HFF-Myc (cell line): Measurements from ENCODE around the gene GAREM1.

Experiments used
- DNase-seq: peaks from one replicate; pipeline ENCODE4 v3.0.0-alpha.2; 2011; ENCODE audit warnings: low read depth; ENCODE audit errors: extremely low read depth
- H3K4me3 ChIP-seq: replicated peaks from 2 replicates; pipeline ENCODE4 v1.5.1; 2011; ENCODE audit warnings: low read depth, mild to moderate bottlenecking, control low read depth, low read length
- TF ChIP-seq, protein P1 (sequence below): IDR thresholded peaks from 2 replicates; pipeline ENCODE4 v1.5.1; 2012; ENCODE audit warnings: mild to moderate bottlenecking, low read depth, low read length, control low read depth; ENCODE audit errors: missing control alignments

Gene GAREM1

DNA sequence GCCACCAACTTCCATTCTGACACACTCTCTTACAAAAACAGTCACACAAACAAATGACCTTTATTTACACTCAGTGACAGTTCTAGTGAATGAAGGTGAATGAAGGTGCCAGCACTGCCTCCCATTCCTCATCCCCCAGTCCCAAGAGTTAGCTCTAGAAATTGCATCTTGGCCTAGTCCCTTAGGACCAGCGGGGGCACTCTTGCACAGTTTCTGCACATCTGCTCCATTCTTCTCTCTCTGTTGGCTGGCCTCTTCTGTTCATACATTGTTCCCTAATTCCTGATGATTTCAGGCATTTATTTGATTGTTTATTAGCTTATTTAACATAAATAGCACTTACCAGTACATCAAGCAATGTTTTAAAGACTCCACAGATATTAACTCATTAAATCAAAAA is 30.9 kb downstream of the GAREM1 start:
- DNase-seq, result no peak

DNA sequence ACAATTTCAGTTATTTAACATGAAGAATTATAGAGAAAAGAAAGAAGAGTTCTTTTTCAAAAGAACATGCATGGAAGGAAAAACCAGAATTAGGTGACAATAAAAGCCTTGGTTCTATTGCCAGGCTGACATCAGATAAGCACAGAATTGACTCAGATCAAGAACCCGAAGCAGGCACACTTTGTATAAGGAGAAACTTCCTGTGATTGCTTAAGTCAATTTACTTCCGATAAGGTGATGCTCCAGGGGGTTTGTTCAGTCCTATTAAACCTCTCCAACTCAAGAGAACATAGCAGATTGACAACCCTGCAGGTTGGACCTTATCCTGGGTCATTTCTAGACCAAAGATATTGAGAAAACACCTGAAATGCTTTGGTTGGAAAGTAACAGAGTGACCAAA is 31.4 kb downstream of the GAREM1 start:
- DNase-seq, result no peak
- TF ChIP-seq, protein P1, sequence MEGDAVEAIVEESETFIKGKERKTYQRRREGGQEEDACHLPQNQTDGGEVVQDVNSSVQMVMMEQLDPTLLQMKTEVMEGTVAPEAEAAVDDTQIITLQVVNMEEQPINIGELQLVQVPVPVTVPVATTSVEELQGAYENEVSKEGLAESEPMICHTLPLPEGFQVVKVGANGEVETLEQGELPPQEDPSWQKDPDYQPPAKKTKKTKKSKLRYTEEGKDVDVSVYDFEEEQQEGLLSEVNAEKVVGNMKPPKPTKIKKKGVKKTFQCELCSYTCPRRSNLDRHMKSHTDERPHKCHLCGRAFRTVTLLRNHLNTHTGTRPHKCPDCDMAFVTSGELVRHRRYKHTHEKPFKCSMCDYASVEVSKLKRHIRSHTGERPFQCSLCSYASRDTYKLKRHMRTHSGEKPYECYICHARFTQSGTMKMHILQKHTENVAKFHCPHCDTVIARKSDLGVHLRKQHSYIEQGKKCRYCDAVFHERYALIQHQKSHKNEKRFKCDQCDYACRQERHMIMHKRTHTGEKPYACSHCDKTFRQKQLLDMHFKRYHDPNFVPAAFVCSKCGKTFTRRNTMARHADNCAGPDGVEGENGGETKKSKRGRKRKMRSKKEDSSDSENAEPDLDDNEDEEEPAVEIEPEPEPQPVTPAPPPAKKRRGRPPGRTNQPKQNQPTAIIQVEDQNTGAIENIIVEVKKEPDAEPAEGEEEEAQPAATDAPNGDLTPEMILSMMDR, result no peak
- H3K4me3 ChIP-seq, result no peak overlapping the region

More for the DNA sequence above, 30.9 kb downstream of the GAREM1 start:
- H3K4me3 ChIP-seq, result no peak overlapping the region
- TF ChIP-seq, protein P1, result peak; percentile 41

DNA sequence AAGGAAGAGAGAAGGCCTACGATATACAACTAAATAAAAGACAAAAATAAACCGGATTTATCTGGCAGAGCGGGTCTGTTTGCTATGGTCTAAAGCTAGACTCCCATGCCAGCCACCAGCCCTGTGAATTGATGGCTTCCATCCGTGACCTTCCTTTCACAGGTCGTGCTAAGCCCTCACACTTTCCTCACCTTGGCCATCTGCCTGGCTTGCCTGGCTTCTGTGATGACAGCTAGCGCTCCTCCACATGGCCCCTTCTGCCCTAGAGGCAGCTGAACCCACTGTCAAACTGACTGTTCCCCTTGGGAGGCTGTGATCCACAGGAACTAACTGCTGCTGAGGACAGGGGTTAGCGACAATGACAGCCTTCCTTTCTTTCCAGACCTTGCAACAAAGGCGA is 32.5 kb downstream of the GAREM1 start:
- no peak overlapping the region for H3K4me3 ChIP-seq
- TF ChIP-seq, protein P1, result no peak
- DNase-seq, result no peak

DNA sequence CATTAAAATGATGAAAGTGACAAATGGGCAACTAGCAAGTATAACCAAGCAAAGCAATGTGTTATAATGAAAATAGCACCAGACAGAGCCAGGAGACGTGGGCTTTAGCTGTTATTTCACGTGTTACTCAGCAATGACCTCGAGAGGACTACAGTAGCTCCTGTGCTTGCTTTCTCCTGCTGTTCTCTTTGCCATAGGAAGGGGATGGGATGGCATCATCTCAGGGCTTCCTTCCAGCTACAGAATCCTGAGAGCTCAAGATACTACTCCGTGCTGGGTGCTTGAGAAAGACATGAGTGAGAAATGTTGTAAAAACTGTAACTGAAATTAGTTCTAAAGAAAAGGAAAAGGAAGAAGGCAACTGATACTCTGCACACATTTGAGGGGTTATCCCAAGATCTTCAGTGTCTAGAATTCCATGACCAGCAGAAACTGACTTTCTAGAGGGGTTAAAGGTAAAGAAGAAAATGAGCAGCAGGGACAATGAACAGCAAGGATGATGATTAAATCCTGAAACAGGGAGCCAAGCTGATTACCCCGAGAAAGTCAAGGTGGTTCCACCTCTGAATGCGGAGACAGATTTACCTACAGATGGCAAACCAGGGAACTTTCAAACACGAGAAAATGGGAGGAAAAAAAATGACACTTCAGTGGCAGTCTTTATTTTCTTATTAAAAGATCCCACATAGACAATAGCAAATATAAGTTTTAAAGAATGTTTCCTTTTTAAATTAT is 33.4 kb downstream of the GAREM1 start:
- no peak overlapping the region for H3K4me3 ChIP-seq
- TF ChIP-seq, protein P1, result no peak
- no peak for DNase-seq

DNA sequence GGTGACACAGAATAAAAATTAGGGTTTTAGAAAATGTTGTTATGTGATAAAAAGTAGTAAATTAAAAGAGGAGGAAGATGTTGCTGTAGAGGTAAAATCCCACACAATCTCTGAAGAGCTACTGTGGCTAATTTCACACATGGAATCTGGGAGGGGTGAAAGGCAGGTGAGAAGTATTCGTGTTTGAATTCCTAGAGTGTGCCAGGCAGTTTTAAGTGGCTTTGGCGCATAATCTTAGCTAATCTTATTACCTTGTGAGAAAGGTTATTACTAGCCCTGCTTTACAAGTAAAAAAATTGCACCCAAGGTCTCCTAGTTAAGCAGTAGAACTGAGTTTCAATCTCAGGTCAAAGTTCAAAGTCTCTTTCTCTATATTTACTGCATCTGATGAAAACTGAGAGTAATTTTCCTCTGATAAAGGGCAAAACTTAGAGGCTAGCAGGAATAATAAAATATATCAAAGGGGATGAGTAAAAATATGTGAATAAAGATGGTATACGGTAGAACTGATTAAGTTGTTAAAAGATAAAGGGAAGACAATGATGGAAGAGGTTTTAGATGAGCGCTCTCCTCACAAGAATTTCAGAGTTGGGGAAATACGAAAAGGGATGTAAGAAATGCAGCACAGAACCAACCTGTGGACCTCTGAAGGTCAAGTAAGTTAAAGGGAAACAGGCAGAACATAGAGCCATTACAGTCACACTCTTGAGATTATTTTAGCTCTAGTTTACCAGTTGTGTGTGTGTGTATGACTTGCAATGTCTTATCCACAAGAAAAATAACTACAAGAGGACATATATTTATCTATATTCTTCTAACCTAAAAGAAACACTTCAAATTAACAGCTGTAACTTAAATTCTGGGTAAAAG is 34.8 kb downstream of the GAREM1 start:
- DNase-seq, result no peak
- H3K4me3 ChIP-seq, result no peak overlapping the region
- TF ChIP-seq, protein P1, result no peak

DNA sequence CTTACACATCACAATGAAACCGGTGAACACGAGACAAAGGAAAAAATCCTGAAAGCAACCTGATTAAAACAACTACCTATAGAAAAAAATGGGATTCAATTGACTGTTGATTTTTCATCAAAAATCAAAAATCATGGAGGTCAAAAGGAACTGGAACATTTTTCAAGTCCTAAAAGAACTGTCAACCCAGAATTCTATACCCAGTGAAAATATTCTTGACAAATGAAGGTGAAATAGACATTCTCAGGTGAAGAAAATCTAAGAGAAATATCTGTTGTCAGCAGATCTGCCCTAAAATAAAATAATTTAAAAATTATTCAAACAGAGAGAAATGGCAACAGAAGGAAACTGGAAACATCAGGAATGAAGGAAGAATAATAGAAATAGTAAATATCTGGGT is 38.9 kb downstream of the GAREM1 start:
- TF ChIP-seq, protein P1, result no peak
- no peak overlapping the region for H3K4me3 ChIP-seq
- DNase-seq, result no peak
